Eye (tissue), 1 donor: Measurements from ENCODE around the gene LRRC56.

ENCODE experiments used
- DNase-seq: peaks from one replicate; pipeline ENCODE4 v3.0.0-alpha.2; 2015

Gene LRRC56, protein sequence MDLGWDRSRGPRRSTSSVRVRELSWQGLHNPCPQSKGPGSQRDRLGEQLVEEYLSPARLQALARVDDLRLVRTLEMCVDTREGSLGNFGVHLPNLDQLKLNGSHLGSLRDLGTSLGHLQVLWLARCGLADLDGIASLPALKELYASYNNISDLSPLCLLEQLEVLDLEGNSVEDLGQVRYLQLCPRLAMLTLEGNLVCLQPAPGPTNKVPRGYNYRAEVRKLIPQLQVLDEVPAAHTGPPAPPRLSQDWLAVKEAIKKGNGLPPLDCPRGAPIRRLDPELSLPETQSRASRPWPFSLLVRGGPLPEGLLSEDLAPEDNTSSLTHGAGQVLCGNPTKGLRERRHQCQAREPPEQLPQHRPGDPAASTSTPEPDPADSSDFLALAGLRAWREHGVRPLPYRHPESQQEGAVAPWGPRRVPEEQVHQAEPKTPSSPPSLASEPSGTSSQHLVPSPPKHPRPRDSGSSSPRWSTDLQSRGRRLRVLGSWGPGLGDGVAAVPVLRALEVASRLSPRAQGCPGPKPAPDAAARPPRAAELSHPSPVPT

GRCh38 chr11:536841-537621, at the start of gene LRRC56:
LRRC56 (plus strand) TSS chr11:537527; CDS start chr11:540685, 3,158 bp downstream.
- peak; percentile 87 for DNase-seq

- DNase-seq = no peak
Measured at GRCh38 chr11:487571-488021, 49.7 kb upstream of the LRRC56 start.

GRCh38 chr11:488062-488461, 49.3 kb upstream of the LRRC56 start:
- DNase-seq = no peak

GRCh38 chr11:488579-488978, 48.7 kb upstream of the LRRC56 start:
- DNase-seq = no peak

- DNase-seq = no peak
Measured at GRCh38 chr11:488992-489391, 48.3 kb upstream of the LRRC56 start.

- DNase-seq = no peak
Measured at GRCh38 chr11:489610-490185, 47.6 kb upstream of the LRRC56 start.

DNA sequence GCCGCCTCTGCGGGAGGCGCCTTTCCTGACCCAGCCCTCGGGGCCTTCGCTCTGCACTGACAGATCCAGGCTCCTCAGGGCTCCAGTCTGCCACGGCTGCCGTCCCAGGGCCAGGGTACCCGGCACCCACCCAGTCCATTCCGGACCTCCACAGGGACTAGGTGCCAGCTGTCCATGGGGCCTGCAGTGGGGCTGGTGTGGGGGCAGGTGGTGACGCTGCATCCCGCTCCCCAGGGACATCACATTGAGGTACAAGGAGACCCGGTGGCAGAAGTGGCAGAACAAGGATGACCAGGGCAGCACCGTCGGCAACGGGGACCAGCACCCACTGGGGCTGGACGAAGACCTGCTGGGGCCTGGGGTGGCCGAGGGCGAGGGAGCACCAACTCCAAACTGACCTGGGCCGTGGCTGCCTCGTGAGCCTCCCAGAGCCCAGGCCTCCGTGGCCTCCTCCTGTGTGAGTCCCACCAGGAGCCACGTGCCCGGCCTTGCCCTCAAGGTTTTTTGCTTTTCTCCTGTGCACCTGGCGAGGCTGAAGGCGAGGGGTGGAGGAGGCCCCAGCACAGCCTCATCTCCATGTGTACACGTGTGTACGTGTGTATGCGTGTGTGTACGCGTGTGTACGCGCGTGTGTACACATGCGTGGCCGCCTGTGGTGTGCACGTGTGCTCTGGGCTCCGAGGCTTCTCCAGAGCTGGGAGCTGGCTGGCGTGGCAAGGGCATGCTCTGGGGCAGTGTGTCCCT, 47.0 kb upstream of the LRRC56 start:
- no peak for DNase-seq

GRCh38 chr11:490930-491260, 46.4 kb upstream of the LRRC56 start:
- DNase-seq = no peak

- DNase-seq = no peak
Measured at GRCh38 chr11:491358-491757, 46.0 kb upstream of the LRRC56 start.

- DNase-seq = no peak
Measured at GRCh38 chr11:492427-493226, 44.7 kb upstream of the LRRC56 start.

DNA sequence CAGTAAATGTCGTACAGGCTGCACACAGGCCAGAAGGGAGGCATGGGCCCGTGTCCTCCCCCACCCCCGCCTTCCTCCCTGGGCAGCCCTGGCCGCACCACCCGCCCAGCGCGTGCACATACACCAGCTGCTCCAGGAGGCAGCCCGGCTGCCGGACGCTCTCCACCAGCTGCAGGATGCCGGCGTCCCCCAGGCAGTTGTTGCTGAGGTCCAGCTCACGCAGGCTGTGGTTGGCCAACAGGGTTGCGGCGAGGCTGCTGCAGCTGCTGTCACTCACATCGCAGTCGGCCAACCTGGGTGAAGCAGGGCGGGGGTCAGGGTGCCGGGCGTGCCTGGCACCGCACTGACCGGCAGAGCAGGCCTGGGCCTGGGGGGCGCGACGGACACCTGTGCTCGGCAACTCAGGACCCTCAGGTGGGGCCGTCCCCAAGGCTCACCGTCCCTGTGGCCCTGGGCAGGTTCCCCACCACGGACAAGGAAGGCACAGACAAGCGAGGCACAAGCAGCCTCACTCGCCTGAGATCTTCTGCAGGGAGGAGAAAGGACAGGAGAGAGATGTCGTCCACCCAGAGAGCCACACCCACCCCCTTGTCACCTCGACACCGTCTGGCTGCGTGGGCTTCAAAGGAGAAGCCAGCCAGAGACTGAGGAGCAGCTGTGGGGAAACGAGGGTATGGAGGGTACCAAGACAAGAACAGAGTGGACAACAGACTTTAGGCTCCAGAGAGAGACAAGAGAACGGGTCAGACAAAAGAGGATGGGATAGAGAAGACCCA, 42.4 kb upstream of the LRRC56 start:
- DNase-seq = peak; percentile 36

DNA sequence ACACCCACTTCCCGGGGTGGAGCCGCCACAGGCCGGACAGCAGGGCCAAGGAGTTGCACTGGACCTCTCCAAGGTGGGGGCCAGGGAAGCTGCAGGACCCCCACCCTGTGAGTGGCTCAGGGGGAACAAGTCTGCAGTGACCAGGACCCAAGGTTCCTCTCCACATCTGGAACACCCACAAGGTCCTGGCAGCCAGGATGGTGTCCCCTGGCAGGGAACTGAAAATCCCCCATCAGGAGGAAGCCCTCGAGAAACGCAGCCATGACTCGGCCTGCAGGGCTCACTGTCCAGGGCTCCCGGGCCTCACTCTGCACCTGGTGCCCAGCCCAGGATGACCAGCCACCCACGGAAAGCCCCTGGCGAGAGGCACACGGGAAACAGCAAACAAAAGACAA, 41.8 kb upstream of the LRRC56 start:
- DNase-seq = no peak

DNA sequence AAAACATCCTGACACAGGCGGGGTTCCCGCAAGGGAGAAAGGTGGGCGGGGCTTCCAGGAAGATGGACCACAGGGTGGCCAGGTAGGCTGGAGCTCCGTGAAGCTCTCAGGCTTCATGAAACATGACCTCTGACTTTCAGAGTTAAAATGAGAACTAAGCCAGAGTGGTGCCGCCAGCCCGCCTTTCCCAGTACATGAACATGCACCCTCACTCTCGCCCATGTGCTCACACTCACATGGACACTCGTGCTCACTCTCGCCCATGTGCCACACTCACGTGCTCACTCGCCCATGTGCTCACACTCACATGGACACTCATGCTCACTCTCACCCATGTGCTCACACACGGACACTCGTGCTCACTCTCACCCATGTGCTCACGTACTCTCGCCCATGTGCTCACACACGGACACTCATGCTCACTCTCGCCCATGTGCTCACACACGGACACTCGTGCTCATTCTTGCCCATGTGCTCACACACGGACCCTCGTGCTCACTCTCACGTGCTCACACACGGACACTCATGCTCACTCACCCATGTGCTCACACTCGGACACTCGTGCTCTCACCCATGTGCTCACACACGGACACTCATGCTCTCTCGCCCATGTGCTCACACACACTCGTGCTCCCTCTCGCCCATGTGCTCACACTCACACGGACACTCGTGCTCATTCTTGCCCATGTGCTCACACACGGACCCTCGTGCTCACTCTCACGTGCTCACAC, 40.3 kb upstream of the LRRC56 start:
- DNase-seq = no peak

DNA sequence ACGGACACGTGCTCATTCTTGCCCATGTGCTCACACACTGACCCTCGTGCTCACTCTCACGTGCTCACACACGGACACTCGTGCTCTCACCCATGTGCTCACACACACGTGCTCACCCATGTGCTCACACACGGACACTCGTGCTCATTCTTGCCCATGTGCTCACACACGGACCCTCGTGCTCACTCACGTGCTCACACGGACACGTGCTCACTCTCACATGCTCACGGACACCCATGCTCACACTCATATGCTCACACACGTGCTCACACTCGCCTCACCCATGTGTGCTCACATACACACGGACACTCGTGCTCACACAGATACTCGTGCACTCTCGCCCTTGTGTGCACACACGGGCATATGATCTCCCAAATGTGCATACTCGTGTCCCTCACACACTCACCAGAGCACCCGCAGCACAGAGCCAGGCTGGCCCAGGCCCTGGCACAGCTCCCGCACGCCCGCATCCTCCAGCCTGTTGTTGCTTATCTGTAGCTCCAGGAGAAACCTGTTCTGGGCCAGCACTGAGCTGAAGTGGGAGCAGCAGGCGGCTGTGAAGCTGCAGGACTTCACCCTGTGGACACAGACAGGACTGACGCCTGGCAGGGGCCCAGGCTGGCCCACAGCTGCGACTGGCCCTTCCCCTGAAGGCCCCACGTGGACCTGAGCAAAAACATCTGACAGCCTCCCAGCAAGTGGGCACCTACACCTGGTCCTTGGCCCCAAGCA, 39.6 kb upstream of the LRRC56 start:
- no peak for DNase-seq

GRCh38 chr11:498297-499181, 38.8 kb upstream of the LRRC56 start:
- no peak for DNase-seq

DNA sequence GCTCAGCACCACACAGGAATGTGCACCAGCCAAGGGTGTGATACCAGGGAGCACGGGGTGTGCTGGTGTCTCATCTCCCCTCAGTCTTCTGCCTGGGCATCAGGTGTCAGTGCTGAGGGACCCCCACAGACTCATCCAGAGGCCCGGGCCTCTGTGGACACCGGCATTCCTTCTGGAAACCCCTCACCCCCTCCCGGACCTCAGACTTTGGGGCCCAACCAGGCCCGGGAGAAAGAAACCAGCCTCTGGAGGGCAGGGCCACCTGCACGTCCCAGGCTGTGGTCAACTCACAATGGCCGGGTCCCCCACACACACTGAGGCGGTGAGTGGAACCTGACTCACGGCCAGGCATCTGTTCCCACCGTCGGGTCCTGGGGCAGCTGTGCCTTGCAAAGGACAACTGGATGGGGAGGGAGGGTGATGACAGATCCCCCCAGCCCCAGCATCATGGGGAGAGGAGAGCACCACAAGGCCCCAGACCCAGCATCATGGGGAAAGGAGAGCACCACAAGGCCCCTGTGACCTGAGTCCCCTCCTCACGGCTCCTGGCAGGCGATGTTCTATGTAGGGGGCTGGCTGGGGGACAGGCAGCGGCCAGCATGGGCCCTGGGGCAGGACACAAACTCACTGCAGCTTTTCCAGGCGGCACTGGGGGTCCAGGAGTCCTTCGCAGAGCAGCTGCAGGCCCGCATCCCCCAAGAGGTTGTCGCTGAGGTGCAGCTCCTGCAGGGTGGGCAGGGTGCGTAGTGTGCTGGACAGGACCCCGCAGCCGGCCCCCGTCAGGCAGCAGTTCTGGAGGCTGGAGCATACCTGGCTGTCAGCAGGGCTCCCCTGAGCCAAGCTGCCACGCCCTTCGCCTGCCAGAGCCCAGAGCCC, 37.9 kb upstream of the LRRC56 start:
- DNase-seq = no peak

GRCh38 chr11:501001-501682, 36.2 kb upstream of the LRRC56 start:
- DNase-seq = no peak
